Caco-2 (cell line): ENCODE data around the gene TAS2R8. TPM values are rescaled to one million over a fixed set of nuclear protein-coding genes. Genes with fewer than 3 reads are reported as not detected.
"Not testable (repeated sequence)": the region's sequence is repeated elsewhere in the genome, so short reads cannot be mapped to it uniquely, and the experiment has no call there.

Experiments
- BruUV-seq: library from RNA; stranded (reverse); fragments of 400-500 nt; replicated peaks from 2 replicates; lab custom pipeline; 2021; lab: Mats Ljungman, UMichigan
- CTCF ChIA-PET: fragments of 300-600 bp; sonication (Branson Sonifier 250); formaldehyde crosslinking; loops from one replicate; lab custom pipeline; 2022; ENCODE audit warnings: antibody characterized with exemption; lab: Charles Lee
- POLR2A ChIA-PET: fragments of 300-600 bp; sonication (Branson Sonifier 250); formaldehyde crosslinking; loops from one replicate; lab custom pipeline; 2022; ENCODE audit warnings: antibody characterized with exemption; lab: Charles Lee
- DNase-seq, 2 experiments: peaks; one replicate each; pipeline versions ENCODE4 v3.0.0 to v3.0.0-alpha.2; 2020 to 2022
- H3K27me3 ChIP-seq: replicated peaks from 2 replicates; pipeline ENCODE4 v1.6.0; 2011; ENCODE audit warnings: low read length; ENCODE audit not compliant: control insufficient read depth, insufficient read depth
- H3K36me3 ChIP-seq: 2 replicates; pipeline ENCODE4 v1.5.1; 2011; ENCODE audit warnings: low read length; ENCODE audit not compliant: control insufficient read depth, insufficient read depth
- H3K4me1 ChIP-seq: fragments of 250-450 bp; sonication (Bioruptor Pico); 2 replicates; pipeline ENCODE4 v1.5.1; 2020; ENCODE audit warnings: mild to moderate bottlenecking
- H3K4me3 ChIP-seq: 2 replicates; pipeline ENCODE4 v1.5.1; 2011; ENCODE audit warnings: low read depth, mild to moderate bottlenecking, control low read depth, low read length
- H3K9me3 ChIP-seq: fragments of 250-450 bp; sonication (Bioruptor Pico); 2 replicates; pipeline ENCODE4 v1.5.1; 2020; ENCODE audit warnings: mild to moderate bottlenecking, moderate library complexity
- H3K27ac Mint-ChIP-seq: one replicate; pipeline ENCODE4 v1.8.0; 2022; ENCODE audit warnings: mixed read lengths; ENCODE audit not compliant: unreplicated experiment
- H3K27me3 Mint-ChIP-seq: one replicate; pipeline ENCODE4 v1.8.0; 2022; ENCODE audit warnings: mixed read lengths; ENCODE audit not compliant: insufficient read depth, unreplicated experiment
- H3K36me3 Mint-ChIP-seq: one replicate; pipeline ENCODE4 v1.8.0; 2022; ENCODE audit warnings: mild to moderate bottlenecking, mixed read lengths; ENCODE audit not compliant: insufficient read depth, unreplicated experiment
- H3K4me1 Mint-ChIP-seq: one replicate; pipeline ENCODE4 v1.8.0; 2022; ENCODE audit warnings: low read depth, mixed read lengths; ENCODE audit not compliant: unreplicated experiment
- H3K4me3 Mint-ChIP-seq: one replicate; pipeline ENCODE4 v1.8.0; 2022; ENCODE audit warnings: mild to moderate bottlenecking, moderate library complexity, mixed read lengths; ENCODE audit not compliant: unreplicated experiment
- H3K9me3 Mint-ChIP-seq: one replicate; pipeline ENCODE4 v1.8.0; 2022; ENCODE audit warnings: mixed read lengths; ENCODE audit not compliant: unreplicated experiment
- CTCF ChIP-seq, 2 experiments: fragments of 200-600 bp in 1 of 2; IDR thresholded peaks; 1 replicate in 1 of 2; 2 replicates in 1 of 2; pipeline versions ENCODE4 v1.5.1 to v1.8.0; 2011 to 2022; ENCODE audit warnings: antibody characterized with exemption in 1 of 2, control low read depth in 1 of 2, inconsistent platforms in 1 of 2, low read depth in 1 of 2, low read length in 1 of 2, mild to moderate bottlenecking in 1 of 2, moderate library complexity in 1 of 2; ENCODE audit not compliant: insufficient read depth in 1 of 2, severe bottlenecking in 1 of 2, unreplicated experiment in 1 of 2
- intact Hi-C: fragments of 100-400 bp; cut with micrococcal nuclease; formaldehyde crosslinking; loops from one replicate; pipeline ENCODE4 v1.10.0; 2022; ENCODE audit not compliant: unreplicated experiment
- total RNA-seq: library from RNA; stranded (reverse); gene quantifications from 2 replicates; pipeline ENCODE4 v1.2.3, GENCODE V29; 2022

The TAS2R8 gene
- total RNA-seq, 1 experiment from 2014 or later: not detected

DNA sequence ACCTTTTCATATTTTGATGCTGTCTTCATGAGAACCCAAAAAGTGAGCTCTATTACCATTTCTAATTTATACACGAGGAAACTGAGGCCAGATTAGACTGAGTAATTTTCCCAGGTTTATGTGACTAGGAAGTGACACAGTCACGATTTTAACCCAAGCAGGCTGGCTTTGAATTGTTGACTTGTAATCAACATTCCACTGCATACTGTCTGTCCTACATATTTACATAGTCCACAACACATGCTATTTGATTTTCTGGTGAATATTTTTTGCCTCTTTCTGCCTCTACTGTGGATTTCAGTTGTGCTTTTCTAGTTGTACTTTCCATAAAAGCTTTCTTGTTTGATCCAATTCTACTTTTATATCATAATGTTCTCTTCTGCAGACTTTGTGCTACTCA, 12.9 kb downstream of the TAS2R8 start:
- Histone ChIP-seq H3K4me1 (peaks cover 4% of the 10 kb centered on the region; the same call in 1 of the 2 replicates), H3K27me3 (peaks cover 2% of the 10 kb centered on the region; the same call in 1 of the 2 replicates), H3K9me3 (no peaks in the 10 kb centered on the region), H3K4me3 (no peak overlapping the region), H3K36me3 (no peaks in the 10 kb centered on the region)
- Mint-ChIP-seq H3K9me3 (peaks cover 10% of the 10 kb centered on the region), H3K4me3 (no peak overlapping the region), H3K36me3 (no peaks in the 10 kb centered on the region), H3K27ac (no peak overlapping the region), H3K27me3 (peaks cover 14% of the 10 kb centered on the region), H3K4me1 (peaks cover 7% of the 10 kb centered on the region)
- POLR2A ChIA-PET: no interaction called here
- DNase-seq: no peak
- CTCF ChIA-PET: no interaction called here
- TF ChIP-seq CTCF (IDR thresholded peaks at IDR 0.05; ENCODE audit: insufficient read depth in 1 of 2, low read depth in 1 of 2, low read length in 1 of 2, severe bottlenecking in 1 of 2, unreplicated experiment in 1 of 2): no peak
- intact Hi-C loops: no loop called here
- no TSS peak for BruUV-seq

DNA sequence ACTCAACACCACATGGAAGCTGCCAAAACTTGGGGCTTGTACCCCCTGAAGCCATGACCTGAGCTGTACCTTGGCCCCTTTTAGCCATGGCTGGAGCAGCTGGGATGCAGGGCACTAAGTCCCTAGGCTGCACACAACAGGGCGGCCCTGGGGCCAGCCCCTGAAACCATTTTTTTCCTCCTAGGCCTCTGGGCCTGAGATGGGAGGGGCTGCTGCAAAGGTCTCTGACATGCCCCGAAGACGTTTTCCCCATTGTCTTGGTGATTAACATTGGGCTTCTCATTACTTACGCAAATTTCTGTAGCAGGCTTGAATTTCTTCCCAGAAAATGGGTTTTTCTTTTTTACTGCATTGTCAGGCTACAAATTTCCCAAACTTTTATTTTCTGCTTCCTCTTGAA, 15.3 kb downstream of the TAS2R8 start:
- H3K36me3 ChIP-seq, CTCF ChIA-PET, H3K4me1 ChIP-seq, H3K9me3 Mint-ChIP-seq, POLR2A ChIA-PET, H3K36me3 Mint-ChIP-seq, H3K27me3 ChIP-seq, H3K4me3 Mint-ChIP-seq, H3K27me3 Mint-ChIP-seq, H3K4me1 Mint-ChIP-seq, H3K9me3 ChIP-seq, H3K4me3 ChIP-seq, H3K27ac Mint-ChIP-seq, intact Hi-C loops, DNase-seq, BruUV-seq: not testable (repeated sequence)

- no peak for DNase-seq
- CTCF ChIA-PET: no interaction called here
- no peaks in the 10 kb centered on the region for H3K27me3 Mint-ChIP-seq
- no peaks in the 10 kb centered on the region for H3K9me3 Mint-ChIP-seq
- H3K4me1 Mint-ChIP-seq: peaks cover 8% of the 10 kb centered on the region
- Histone ChIP-seq H3K4me3 (no peak overlapping the region), H3K36me3 (no peaks in the 10 kb centered on the region), H3K4me1 (peaks cover 9% of the 10 kb centered on the region; the same call in 1 of the 2 replicates), H3K9me3 (no peaks in the 10 kb centered on the region), H3K27me3 (no peaks in the 10 kb centered on the region)
- H3K27ac Mint-ChIP-seq: no peak overlapping the region
- intact Hi-C loops: no loop called here
- H3K36me3 Mint-ChIP-seq: no peaks in the 10 kb centered on the region
- no peak for TF ChIP-seq CTCF (IDR thresholded peaks at IDR 0.05; ENCODE audit: insufficient read depth in 1 of 2, low read depth in 1 of 2, low read length in 1 of 2, severe bottlenecking in 1 of 2, unreplicated experiment in 1 of 2)
- no TSS peak for BruUV-seq
- POLR2A ChIA-PET: no interaction called here
- H3K4me3 Mint-ChIP-seq: no peak overlapping the region
Observed at GRCh38 chr12:10783252-10783651, 23.8 kb downstream of the TAS2R8 start.
